PC-3 (cell line): ENCODE results near the gene BBOX1. TPM values are rescaled to one million over a fixed set of nuclear protein-coding genes. Genes with fewer than 3 reads are reported as not detected.

Experiments
- ATAC-seq: fragments of 200-7000 bp; cut with Tn5 transposase; 2 replicates; pipeline ENCODE4 v1.9.1; 2020; ENCODE audit warnings: mild to moderate bottlenecking, moderate library complexity
- BruUV-seq: library from RNA; stranded (reverse); fragments of 400-500 nt; replicated peaks from 2 replicates; lab custom pipeline; 2021; lab: Mats Ljungman, UMichigan
- CTCF ChIA-PET: fragments of 300-600 bp; sonication (Branson Sonifier 250); formaldehyde crosslinking; loops from one replicate; lab custom pipeline; 2022; ENCODE audit warnings: antibody characterized with exemption; lab: Charles Lee
- POLR2A ChIA-PET: fragments of 300-600 bp; sonication (Branson Sonifier 250); formaldehyde crosslinking; loops from one replicate; lab custom pipeline; 2022; ENCODE audit warnings: antibody characterized with exemption; ENCODE audit not compliant: unreplicated experiment; lab: Charles Lee
- DNase-seq: peaks from one replicate; pipeline ENCODE4 v3.0.0-alpha.2; 2015
- H2AFZ ChIP-seq: fragments of 300-600 bp; sonication (generic); 2 replicates; pipeline ENCODE4 v1.6.0; 2016; ENCODE audit warnings: antibody characterized with exemption, low read length
- H3F3A ChIP-seq: fragments of 300-600 bp; sonication (generic); one replicate; pipeline ENCODE4 v1.6.0; 2017; ENCODE audit warnings: antibody characterized with exemption, low read length, control low read depth, mild to moderate bottlenecking; ENCODE audit not compliant: unreplicated experiment
- H3K27ac ChIP-seq: fragments of 300-600 bp; sonication (generic); 2 replicates; pipeline ENCODE4 v1.5.1; 2016; ENCODE audit warnings: mild to moderate bottlenecking, low read length
- H3K27me3 ChIP-seq: fragments of 300-600 bp; sonication (generic); 2 replicates; pipeline ENCODE4 v1.6.1; 2016; ENCODE audit warnings: low read length, mixed read lengths
- H3K36me3 ChIP-seq: fragments of 300-600 bp; sonication (generic); 2 replicates; pipeline ENCODE4 v1.6.1; 2016; ENCODE audit warnings: low read depth, mixed run types, low read length, mixed read lengths
- H3K4me1 ChIP-seq: fragments of 300-600 bp; sonication (generic); 2 replicates; pipeline ENCODE4 v1.5.1; 2016; ENCODE audit warnings: low read length; ENCODE audit not compliant: insufficient read depth
- H3K4me2 ChIP-seq: fragments of 300-600 bp; sonication (generic); 2 replicates; pipeline ENCODE4 v1.6.0; 2016; ENCODE audit warnings: low read length
- H3K4me3 ChIP-seq: fragments of 300-600 bp; sonication (generic); 2 replicates; pipeline ENCODE4 v1.5.1; 2016; ENCODE audit warnings: mild to moderate bottlenecking, low read length, mixed read lengths
- H3K79me2 ChIP-seq: fragments of 300-600 bp; sonication (generic); 2 replicates; pipeline ENCODE4 v1.6.1; 2017; ENCODE audit warnings: low read length, mixed read lengths
- H3K9ac ChIP-seq: fragments of 300-600 bp; sonication (generic); 2 replicates; pipeline ENCODE4 v1.6.0; 2016; ENCODE audit warnings: mild to moderate bottlenecking, low read length
- H3K9me2 ChIP-seq: fragments of 300-600 bp; sonication (generic); replicated peaks from 2 replicates; pipeline ENCODE4 v1.6.1; 2016; ENCODE audit warnings: mixed run types, low read length, mixed read lengths
- H3K9me3 ChIP-seq: fragments of 300-600 bp; sonication (generic); 2 replicates; pipeline ENCODE4 v1.6.1; 2016; ENCODE audit warnings: low read length, mixed read lengths
- H4K20me1 ChIP-seq: fragments of 300-600 bp; sonication (generic); 2 replicates; pipeline ENCODE4 v1.6.1; 2016; ENCODE audit warnings: low read length, mixed read lengths
- CTCF ChIP-seq: fragments of 300-600 bp; sonication (generic); conservative IDR thresholded peaks from 2 replicates; pipeline ENCODE4 v1.5.1; 2017; ENCODE audit warnings: antibody characterized with exemption, low read depth, mild to moderate bottlenecking, low read length
- EZH2 ChIP-seq: fragments of 300-600 bp; sonication (generic); IDR thresholded peaks from one replicate; pipeline ENCODE4 v1.6.1; 2017; ENCODE audit warnings: antibody characterized with exemption, mild to moderate bottlenecking, low read length; ENCODE audit not compliant: unreplicated experiment
- EZH2phosphoT487 ChIP-seq: fragments of 300-600 bp; sonication (generic); IDR thresholded peaks from 2 replicates; pipeline ENCODE4 v1.6.1; 2018; ENCODE audit warnings: mild to moderate bottlenecking, antibody characterized with exemption, low read length, borderline replicate concordance
- intact Hi-C: fragments of 100-400 bp; cut with micrococcal nuclease; formaldehyde crosslinking; loops from 2 replicates; pipeline ENCODE4 v1.9.0; 2023
- total RNA-seq: library from RNA; depleted of rRNA; stranded (reverse); fragments of >200 nt; gene quantifications from 2 replicates; pipeline ENCODE4 v1.2.3, GENCODE V29; 2014

The BBOX1 gene
- total RNA-seq, 1 experiment from 2014 or later = not detected

DNA sequence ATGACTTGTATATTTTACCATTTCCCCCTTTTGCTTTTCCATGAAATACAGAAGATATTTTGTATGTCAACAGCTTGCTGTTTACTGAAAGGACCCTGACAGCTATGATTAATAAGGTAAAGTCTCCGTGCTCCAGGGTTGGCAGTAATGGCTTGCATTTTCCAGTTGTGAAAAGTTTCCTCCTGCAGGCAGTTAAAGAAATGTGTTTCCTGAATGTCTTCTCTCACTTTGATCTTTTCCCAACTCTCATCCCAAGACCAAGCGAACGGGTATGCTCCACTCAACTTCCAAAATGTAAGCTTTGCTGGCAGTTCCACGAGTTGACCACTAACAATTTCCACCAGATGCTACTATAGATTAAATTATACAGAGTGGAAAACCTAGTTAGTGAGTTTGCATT lies 37.8 kb upstream of the BBOX1 start:
- H3K4me2 ChIP-seq = no peak overlapping the region
- H3K4me3 ChIP-seq = no peak overlapping the region
- no peak overlapping the region for H3K9ac ChIP-seq
- DNase-seq = no peak
- H3F3A ChIP-seq = no peaks in the 10 kb centered on the region
- no peaks in the 10 kb centered on the region for H3K9me2 ChIP-seq
- H3K79me2 ChIP-seq = no peaks in the 10 kb centered on the region
- ATAC-seq = no peak
- H3K27ac ChIP-seq = no peak overlapping the region
- BruUV-seq = no TSS peak
- intact Hi-C loops = no loop called here
- POLR2A ChIA-PET = no interaction called here
- no peak overlapping the region for H2AFZ ChIP-seq
- TF ChIP-seq CTCF (no peak), EZH2phosphoT487 (no peak), EZH2 (no peak)
- H3K36me3 ChIP-seq = no peaks in the 10 kb centered on the region
- H3K9me3 ChIP-seq = no peaks in the 10 kb centered on the region
- no peaks in the 10 kb centered on the region for H4K20me1 ChIP-seq
- H3K4me1 ChIP-seq = no peaks in the 10 kb centered on the region
- CTCF ChIA-PET = no interaction called here
- 0 out of 2 replicates have a peak, but pooled peaks cover 4% of the 10 kb centered on the region for H3K27me3 ChIP-seq

DNA sequence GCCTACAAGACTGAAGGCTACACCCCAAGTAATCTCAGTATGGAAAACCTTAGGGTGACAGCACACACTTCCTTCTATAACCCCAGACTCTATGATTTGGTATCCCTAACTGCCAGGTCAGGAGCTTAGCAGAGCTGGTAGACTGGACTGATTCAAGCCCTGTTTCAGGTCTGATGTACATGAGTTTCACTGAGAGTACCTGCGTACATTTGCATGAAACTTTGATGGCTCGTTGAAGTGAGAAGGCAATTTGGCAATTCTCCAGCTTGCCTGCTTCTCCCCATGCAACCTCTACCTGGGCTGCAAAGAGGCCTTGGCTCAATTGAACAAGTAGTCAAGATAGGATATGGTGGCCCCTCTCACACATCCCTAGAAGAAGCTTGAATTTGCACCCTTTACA lies 36.5 kb upstream of the BBOX1 start:
- CTCF ChIA-PET = no interaction called here
- BruUV-seq = no TSS peak

More for the DNA sequence above, 36.5 kb upstream of the BBOX1 start:
- H2AFZ ChIP-seq = no peak overlapping the region
- TF ChIP-seq CTCF = no peak
- TF ChIP-seq EZH2phosphoT487 = no peak
- TF ChIP-seq EZH2 = no peak
- H3K27me3 ChIP-seq = 0 out of 2 replicates have a peak, but pooled peaks cover 4% of the 10 kb centered on the region
- intact Hi-C loops = no loop called here
- H3K9me2 ChIP-seq = no peaks in the 10 kb centered on the region
- H3K4me3 ChIP-seq = no peak overlapping the region
- no peaks in the 10 kb centered on the region for H4K20me1 ChIP-seq
- H3K36me3 ChIP-seq = no peaks in the 10 kb centered on the region
- H3K4me2 ChIP-seq = no peak overlapping the region
- H3K9me3 ChIP-seq = no peaks in the 10 kb centered on the region
- no peaks in the 10 kb centered on the region for H3F3A ChIP-seq
- no peak overlapping the region for H3K27ac ChIP-seq
- ATAC-seq (no peak), DNase-seq (no peak)
- POLR2A ChIA-PET = no interaction called here
- H3K9ac ChIP-seq = no peak overlapping the region
- no peaks in the 10 kb centered on the region for H3K79me2 ChIP-seq
- H3K4me1 ChIP-seq = no peaks in the 10 kb centered on the region
